ENCODE measurements around the gene LYPD3. TPM values are rescaled to one million over a fixed set of nuclear protein-coding genes. Genes with fewer than 3 reads are reported as not detected.

Gene LYPD3
- total and polyA plus RNA-seq, 4 donors, result 0.20 to 2.1 (median 1.2) TPM

- no peaks in the 10 kb centered on the region for H3K36me3 ChIP-seq (ENCODE audit: control insufficient read depth, insufficient read depth, low read length)
- WGBS (ENCODE audit: insufficient coverage), result 10% methylated on average over 4 of the region's 8 CpGs
- no peak overlapping the region for H3K4me3 ChIP-seq (ENCODE audit: low read depth, low read length)
- H3K27me3 ChIP-seq (ENCODE audit: control insufficient read depth, insufficient read depth, low read length), result no peaks in the 10 kb centered on the region
- H3K4me1 ChIP-seq (ENCODE audit: control insufficient read depth, insufficient read depth, low read length), result no peaks in the 10 kb centered on the region
- H3K9me3 ChIP-seq (ENCODE audit: control insufficient read depth, insufficient read depth, low read length), result no peaks in the 10 kb centered on the region
- peak in 3 of 6 donors; percentile 28 to 75 (median 71) for DNase-seq (ENCODE audit: low read depth in 4 of 6, low spot score in 6 of 6)
- no peak overlapping the region for H3K27ac ChIP-seq (ENCODE audit: low read depth, low read length)
Observed at GRCh38 chr19:43425567-43426392, 39.6 kb downstream of the LYPD3 start.

GRCh38 chr19:43423779-43424178, 41.6 kb downstream of the LYPD3 start:
- no peak overlapping the region for H3K27ac ChIP-seq (ENCODE audit: low read depth, low read length)
- WGBS (ENCODE audit: insufficient coverage), result 100% methylated on average over 2 of the region's 5 CpGs
- H3K27me3 ChIP-seq (ENCODE audit: control insufficient read depth, insufficient read depth, low read length), result no peaks in the 10 kb centered on the region
- no peaks in the 10 kb centered on the region for H3K9me3 ChIP-seq (ENCODE audit: control insufficient read depth, insufficient read depth, low read length)
- H3K4me1 ChIP-seq (ENCODE audit: control insufficient read depth, insufficient read depth, low read length), result no peaks in the 10 kb centered on the region
- H3K36me3 ChIP-seq (ENCODE audit: control insufficient read depth, insufficient read depth, low read length), result no peaks in the 10 kb centered on the region
- no peak overlapping the region for H3K4me3 ChIP-seq (ENCODE audit: low read depth, low read length)
- DNase-seq (ENCODE audit: low read depth in 4 of 6, low spot score in 6 of 6), result no peak

GRCh38 chr19:43422689-43423066, 42.7 kb downstream of the LYPD3 start:
- Histone ChIP-seq H3K36me3 (ENCODE audit: control insufficient read depth, insufficient read depth, low read length) (no peaks in the 10 kb centered on the region), H3K27ac (ENCODE audit: low read depth, low read length) (no peak overlapping the region), H3K4me1 (ENCODE audit: control insufficient read depth, insufficient read depth, low read length) (no peaks in the 10 kb centered on the region), H3K27me3 (ENCODE audit: control insufficient read depth, insufficient read depth, low read length) (no peaks in the 10 kb centered on the region), H3K4me3 (ENCODE audit: low read depth, low read length) (no peak overlapping the region), H3K9me3 (ENCODE audit: control insufficient read depth, insufficient read depth, low read length) (no peaks in the 10 kb centered on the region)
- no CpG with 5 or more reads among the region's 1 CpG for WGBS (ENCODE audit: insufficient coverage)
- DNase-seq (ENCODE audit: low read depth in 4 of 6, low spot score in 6 of 6), result no peak

GRCh38 chr19:43422000-43422688, 43.3 kb downstream of the LYPD3 start:
- H3K4me3 ChIP-seq (ENCODE audit: low read depth, low read length), result no peak overlapping the region
- no CpG with 5 or more reads among the region's 2 CpGs for WGBS (ENCODE audit: insufficient coverage)
- no peaks in the 10 kb centered on the region for H3K36me3 ChIP-seq (ENCODE audit: control insufficient read depth, insufficient read depth, low read length)
- H3K27me3 ChIP-seq (ENCODE audit: control insufficient read depth, insufficient read depth, low read length), result no peaks in the 10 kb centered on the region
- no peak overlapping the region for H3K27ac ChIP-seq (ENCODE audit: low read depth, low read length)
- H3K9me3 ChIP-seq (ENCODE audit: control insufficient read depth, insufficient read depth, low read length), result no peaks in the 10 kb centered on the region
- no peak for DNase-seq (ENCODE audit: low read depth in 4 of 6, low spot score in 6 of 6)
- no peaks in the 10 kb centered on the region for H3K4me1 ChIP-seq (ENCODE audit: control insufficient read depth, insufficient read depth, low read length)

- no peaks in the 10 kb centered on the region for H3K27me3 ChIP-seq (ENCODE audit: control insufficient read depth, insufficient read depth, low read length)
- no peak overlapping the region for H3K27ac ChIP-seq (ENCODE audit: low read depth, low read length)
- no peak overlapping the region for H3K4me3 ChIP-seq (ENCODE audit: low read depth, low read length)
- DNase-seq (ENCODE audit: low read depth in 4 of 6, low spot score in 6 of 6), result no peak
- no peaks in the 10 kb centered on the region for H3K36me3 ChIP-seq (ENCODE audit: control insufficient read depth, insufficient read depth, low read length)
- WGBS (ENCODE audit: insufficient coverage), result 71% methylated on average over 1 of the region's 6 CpGs
- no peaks in the 10 kb centered on the region for H3K9me3 ChIP-seq (ENCODE audit: control insufficient read depth, insufficient read depth, low read length)
- H3K4me1 ChIP-seq (ENCODE audit: control insufficient read depth, insufficient read depth, low read length), result no peaks in the 10 kb centered on the region
Observed at GRCh38 chr19:43420954-43421353, 44.5 kb downstream of the LYPD3 start.

GRCh38 chr19:43416951-43417623, 48.3 kb downstream of the LYPD3 start:
- Histone ChIP-seq H3K27ac (ENCODE audit: low read depth, low read length) (no peak overlapping the region), H3K4me1 (ENCODE audit: control insufficient read depth, insufficient read depth, low read length) (no peaks in the 10 kb centered on the region), H3K36me3 (ENCODE audit: control insufficient read depth, insufficient read depth, low read length) (no peaks in the 10 kb centered on the region), H3K27me3 (ENCODE audit: control insufficient read depth, insufficient read depth, low read length) (no peaks in the 10 kb centered on the region), H3K9me3 (ENCODE audit: control insufficient read depth, insufficient read depth, low read length) (no peaks in the 10 kb centered on the region), H3K4me3 (ENCODE audit: low read depth, low read length) (no peak overlapping the region)
- 58% methylated on average over 3 of the region's 4 CpGs for WGBS (ENCODE audit: insufficient coverage)
- DNase-seq (ENCODE audit: low read depth in 4 of 6, low spot score in 6 of 6), result no peak

GRCh38 chr19:43414554-43414953, 50.9 kb downstream of the LYPD3 start, which contains the start of gene TEX101:
TSS of gene TEX101 (plus strand) at chr19:43414890. CDS start at chr19:43415920, 1,030 bp downstream.
- H3K27me3 ChIP-seq (ENCODE audit: control insufficient read depth, insufficient read depth, low read length), result no peaks in the 10 kb centered on the region
- no peak within 1 kb of the TSS for H3K27ac ChIP-seq (ENCODE audit: low read depth, low read length)
- WGBS (ENCODE audit: insufficient coverage), result 95% methylated on average over 21 of the region's 21 CpGs
- H3K9me3 ChIP-seq (ENCODE audit: control insufficient read depth, insufficient read depth, low read length), result no peaks in the 10 kb centered on the region
- DNase-seq (ENCODE audit: low read depth in 4 of 6, low spot score in 6 of 6), result no peak
- H3K4me3 ChIP-seq (ENCODE audit: low read depth, low read length), result no peak within 1 kb of the TSS
- H3K36me3 ChIP-seq (ENCODE audit: control insufficient read depth, insufficient read depth, low read length), result no peaks in the 10 kb centered on the region
- H3K4me1 ChIP-seq (ENCODE audit: control insufficient read depth, insufficient read depth, low read length), result no peaks in the 10 kb centered on the region

- DNase-seq (ENCODE audit: low read depth in 4 of 6, low spot score in 6 of 6), result no peak
- peaks cover 3% of the 10 kb centered on the region for H3K36me3 ChIP-seq (ENCODE audit: control insufficient read depth, insufficient read depth, low read length)
- 93% methylated on average over 3 of the region's 6 CpGs for WGBS (ENCODE audit: insufficient coverage)
Observed at GRCh38 chr19:43412441-43412840, 53.0 kb downstream of the LYPD3 start.

More at GRCh38 chr19:43412441-43412840, 53.0 kb downstream of the LYPD3 start:
- Histone ChIP-seq H3K9me3 (ENCODE audit: control insufficient read depth, insufficient read depth, low read length) (no peaks in the 10 kb centered on the region), H3K27me3 (ENCODE audit: control insufficient read depth, insufficient read depth, low read length) (no peaks in the 10 kb centered on the region), H3K4me1 (ENCODE audit: control insufficient read depth, insufficient read depth, low read length) (no peaks in the 10 kb centered on the region), H3K4me3 (ENCODE audit: low read depth, low read length) (no peak overlapping the region), H3K27ac (ENCODE audit: low read depth, low read length) (no peak overlapping the region)
